Hematopoietic multipotent progenitor cell treated with erythropoietin and hydrocortisone succinate and interleukin-3 and kit ligand, for 8 days (in vitro differentiated cells): Measurements from ENCODE around the gene PPP1R13B.
"Not testable (repeated sequence)": the region's sequence is repeated elsewhere in the genome, so short reads cannot be mapped to it uniquely, and the experiment has no call there.

Experiments
- DNase-seq: peaks from one replicate; pipeline ENCODE4 v3.0.0-alpha.2; 2015

Gene PPP1R13B

DNA sequence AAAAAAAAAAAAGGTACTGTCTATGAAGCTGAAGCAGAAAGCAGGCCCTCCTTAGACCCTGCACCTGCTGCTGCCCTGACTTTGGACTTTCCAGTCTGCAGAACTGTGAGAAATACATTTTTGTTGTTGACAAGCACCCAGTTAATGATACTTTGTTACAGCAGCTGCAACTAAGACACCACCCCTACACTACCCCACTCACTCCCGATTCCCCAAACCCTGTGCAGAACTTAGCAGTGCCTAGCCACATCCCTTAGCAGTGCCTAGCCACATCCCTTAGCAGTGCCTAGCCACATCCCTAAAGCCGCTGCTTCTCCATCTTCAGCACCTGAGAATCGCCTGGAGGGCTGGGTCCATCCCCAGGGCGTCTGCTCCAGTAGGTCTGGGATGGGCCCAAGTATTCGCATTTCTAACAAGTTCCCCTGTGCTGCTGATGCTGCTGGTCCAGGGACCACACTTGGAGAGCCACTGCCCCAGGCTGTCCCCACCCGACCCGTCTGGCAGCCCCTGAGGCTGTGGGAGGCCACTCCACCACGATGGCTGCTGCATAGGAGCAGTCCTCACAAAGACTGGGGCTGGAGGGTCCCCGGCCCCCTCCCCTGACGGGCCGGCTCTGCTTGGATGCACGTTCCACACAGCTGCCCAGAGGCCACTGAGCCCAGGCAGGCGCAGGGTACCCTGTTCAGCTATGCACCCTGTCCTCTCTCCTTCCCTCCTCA is 10.8 kb upstream of the PPP1R13B start:
- no peak for DNase-seq

DNA sequence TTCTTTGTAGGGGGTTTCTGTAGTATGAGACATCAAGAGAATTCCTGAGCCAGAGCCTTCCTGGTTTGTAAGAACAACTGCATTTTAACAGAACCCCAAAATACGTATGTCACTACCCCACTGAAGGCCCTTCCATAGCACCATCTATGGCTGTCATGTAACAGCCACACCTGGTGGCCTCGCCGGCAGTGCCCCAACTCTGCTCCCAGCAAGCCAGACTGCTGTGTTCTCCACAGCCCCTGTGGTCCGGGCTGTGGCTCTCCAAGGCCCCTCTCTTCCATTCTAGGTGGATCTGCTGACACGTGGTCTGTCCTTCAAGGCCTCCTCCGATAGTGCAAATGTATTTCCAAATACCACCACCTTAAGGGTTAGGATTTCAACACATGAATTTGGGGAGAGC is 9.9 kb upstream of the PPP1R13B start:
- no peak for DNase-seq

DNA sequence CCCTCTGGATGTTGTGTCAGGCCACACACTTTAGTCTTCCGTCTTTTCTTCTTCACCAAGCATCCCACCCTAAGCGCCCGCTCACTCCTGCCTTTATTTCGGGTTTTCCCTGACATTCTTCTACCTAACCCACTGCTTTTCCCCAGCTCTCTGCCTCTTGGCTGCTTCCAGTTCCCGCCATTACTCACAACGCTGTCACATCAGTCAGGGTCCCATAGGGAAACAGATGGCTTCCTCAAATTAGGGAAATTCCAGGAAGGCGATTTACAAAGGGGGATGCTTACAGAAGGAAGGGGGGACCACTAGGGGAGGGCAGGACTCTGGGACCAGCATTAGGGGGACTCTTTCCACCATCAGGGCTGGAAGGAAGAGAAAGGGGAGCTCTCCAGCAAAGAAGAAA is 9.2 kb upstream of the PPP1R13B start:
- DNase-seq = no peak

DNA sequence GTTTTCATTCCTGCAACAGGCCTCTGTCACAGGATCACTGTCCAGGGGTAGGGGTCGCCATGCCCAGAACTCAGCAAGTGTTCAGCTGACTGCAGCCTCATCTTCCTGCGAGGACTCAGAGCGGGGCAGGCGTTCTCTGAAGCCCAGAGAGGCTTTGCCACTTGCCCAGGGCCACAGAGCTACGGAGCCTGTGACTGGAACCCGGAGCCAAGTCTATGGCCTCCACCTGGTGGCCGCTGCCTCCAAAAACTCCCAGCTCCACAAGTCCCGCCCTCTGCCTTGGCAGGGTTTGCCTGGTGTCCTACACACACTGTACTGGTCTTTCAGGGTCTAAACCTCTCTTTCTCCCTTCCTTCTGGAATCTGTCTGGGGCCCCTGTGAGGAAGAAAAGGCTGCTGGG is 8.7 kb upstream of the PPP1R13B start:
- no peak for DNase-seq

DNA sequence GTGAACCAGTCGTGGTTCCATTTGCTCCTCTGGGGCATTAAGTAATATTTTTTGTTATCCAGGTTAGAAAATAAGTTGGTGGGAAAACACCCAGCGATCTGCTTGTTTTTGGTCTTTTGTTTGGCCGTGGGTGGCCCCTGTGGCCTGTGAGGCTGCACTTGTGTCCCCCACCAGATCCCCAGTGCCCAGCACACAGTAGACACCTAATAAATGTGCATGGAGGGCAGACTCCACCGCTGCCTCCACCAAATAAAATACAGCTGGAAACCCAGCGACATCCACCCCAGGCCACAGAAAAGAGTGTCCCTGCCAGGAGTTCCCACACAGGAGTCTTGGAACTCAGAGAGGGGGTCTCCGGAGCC is 8.3 kb upstream of the PPP1R13B start:
- no peak for DNase-seq

DNA sequence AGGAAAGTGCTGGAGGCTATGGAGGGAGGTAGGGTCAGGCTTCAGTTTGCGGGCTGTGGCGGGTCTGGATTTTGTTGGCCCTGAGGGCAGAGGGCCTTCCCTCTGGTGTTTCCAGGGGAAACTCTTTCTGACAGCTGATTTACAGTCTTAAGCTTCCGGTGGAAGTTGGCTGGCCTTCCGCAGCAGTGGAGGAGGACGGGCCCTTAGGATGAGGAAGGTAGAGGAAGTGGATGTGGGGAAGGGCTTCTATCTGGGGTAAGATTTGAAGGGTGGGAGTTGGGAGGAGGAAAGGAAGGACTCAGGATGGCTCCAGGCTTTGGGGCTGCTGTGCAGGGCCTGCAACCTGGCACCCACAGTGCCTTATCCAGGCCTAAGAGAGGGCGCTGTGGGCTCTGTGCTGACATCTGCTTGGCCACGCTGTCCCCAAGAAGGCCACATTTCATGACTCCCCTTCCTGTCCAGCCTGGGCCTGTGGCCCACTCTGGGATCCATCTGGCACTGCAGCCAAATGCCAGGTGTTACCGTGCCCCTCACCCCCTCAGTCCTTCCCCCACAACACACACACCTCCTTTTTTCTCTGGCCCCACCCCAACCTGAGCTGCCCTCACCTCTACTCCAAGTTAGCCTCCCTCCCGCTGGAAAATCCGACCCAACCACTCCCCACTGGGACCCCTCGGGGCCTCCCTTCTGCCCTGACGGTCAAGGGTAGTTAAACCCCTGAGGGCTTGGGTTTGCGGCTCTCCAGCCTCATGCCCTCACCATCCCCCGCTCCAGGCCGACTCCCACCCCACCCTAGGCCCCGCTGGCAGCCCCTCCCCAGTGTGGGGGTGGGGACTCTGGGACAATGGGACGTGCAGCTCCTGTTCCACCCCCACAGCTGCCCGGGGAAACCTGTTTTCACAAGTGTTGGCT is 7.7 kb upstream of the PPP1R13B start:
- no peak for DNase-seq

DNA sequence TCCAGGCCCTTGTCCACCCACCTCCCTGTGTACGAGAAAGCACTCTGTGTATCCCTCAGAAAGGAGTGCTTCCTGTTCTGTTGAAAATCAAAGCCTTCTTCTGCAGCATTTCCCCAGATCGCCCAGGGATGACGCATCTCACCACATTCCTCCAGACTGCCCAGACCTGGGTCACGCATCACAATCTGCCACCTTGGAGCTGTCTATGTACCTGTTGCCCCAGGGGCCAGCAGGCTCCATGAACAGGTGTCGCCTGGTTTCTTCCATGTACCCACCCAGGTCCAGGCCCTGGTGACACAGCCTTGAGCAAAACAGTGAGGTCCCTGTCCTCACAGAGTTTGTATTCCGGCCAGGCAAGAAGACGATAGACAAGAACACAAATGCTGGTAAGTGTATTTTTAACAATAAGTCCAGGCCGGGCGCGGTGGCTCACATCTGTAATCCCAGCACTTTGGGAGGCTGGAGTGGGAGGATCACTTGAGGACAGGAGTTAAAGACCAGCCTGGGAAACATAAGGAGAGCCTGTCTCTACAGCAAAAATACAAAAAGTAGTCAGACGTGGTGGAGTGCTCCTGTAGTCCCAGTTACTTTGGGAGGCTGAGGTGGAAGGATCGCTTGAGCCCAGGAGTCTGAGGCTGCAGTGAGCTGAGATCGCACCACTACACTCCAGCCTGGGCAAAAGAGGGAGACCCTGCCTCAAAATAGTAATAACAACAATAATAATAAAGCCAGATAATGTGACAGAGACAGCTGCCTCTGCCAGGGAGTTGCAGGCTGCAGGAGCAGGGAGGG is 6.8 kb upstream of the PPP1R13B start:
- DNase-seq = no peak

DNA sequence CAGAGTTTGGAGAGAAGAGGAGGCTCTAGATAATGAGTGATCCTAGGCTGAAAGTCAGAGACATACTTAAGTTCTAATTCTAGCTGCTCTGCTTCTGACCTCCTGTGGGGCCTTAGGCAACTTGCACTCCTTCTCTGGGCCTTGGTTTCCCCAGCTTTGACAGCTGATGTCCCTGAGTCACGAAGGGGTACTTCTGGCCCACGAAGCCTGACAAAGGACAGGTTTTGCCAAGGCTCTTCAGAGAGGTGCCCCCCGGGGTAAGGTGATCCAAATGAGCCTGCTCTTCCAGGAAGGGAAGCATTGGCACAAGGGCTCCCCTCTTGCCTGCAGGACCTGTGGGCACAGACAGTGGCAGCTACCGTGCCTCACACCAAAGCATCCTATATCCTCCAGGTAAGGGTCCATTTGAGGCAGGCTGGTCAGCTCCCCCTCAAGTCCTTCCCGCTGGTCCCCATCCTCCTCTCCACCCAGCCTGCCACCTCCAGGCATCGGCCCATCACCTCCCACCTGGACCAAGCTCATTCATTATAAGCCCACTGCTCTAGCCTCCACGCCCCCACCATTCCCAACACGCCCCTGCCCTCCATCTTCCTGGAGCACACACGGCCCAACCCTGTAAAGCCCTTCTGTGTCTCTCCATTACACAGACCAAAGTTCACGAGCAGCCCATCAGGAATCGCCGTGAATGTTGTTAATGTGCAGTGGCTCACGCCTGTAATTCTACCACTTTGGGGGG is 1.9 kb upstream of the PPP1R13B start:
- no peak for DNase-seq

DNA sequence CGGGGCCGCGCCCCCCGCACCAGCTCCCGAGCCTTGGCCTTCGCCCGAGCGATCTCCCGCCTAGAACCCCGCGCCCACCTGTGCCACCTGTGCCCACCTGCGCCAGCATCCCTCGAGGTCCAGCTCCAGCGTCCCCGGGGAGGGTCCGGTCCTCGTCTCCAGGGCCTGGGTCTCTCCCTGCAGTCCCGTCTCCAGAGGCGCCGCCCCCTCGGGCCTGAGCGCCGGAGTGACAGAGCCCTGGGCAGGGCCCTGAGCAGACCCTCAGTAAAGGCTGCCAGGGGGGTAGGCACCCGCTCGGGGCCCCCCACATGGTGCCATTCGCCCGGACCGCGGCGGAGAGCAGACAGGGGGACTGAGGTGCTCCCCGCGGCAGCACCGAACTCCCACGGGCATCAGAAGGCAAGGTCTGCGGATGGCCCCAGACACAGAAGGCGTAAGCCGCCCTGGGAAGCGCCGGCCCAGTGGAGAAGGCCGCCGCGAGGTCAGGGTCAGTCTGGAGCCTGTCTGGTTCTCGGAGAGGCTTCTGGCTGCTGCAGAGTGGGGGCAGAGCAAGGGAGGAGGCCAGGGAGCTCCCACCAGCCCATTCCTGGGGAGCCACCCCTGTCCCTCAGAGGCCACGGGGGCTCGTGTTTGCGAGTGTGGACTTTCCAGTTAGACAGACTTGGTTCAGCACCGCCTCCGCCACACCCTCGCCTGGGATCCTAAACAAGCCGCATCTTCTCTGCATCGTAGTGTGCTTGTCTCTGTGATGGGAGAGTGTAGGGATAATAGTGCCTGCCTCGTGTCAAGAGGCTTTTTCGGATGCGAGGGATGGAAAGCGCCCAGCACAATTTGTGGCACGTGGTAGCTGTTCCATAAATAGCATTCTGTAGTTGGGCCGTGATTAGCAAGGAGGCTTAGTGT is 1.1 kb upstream of the PPP1R13B start:
- DNase-seq = no peak

DNA sequence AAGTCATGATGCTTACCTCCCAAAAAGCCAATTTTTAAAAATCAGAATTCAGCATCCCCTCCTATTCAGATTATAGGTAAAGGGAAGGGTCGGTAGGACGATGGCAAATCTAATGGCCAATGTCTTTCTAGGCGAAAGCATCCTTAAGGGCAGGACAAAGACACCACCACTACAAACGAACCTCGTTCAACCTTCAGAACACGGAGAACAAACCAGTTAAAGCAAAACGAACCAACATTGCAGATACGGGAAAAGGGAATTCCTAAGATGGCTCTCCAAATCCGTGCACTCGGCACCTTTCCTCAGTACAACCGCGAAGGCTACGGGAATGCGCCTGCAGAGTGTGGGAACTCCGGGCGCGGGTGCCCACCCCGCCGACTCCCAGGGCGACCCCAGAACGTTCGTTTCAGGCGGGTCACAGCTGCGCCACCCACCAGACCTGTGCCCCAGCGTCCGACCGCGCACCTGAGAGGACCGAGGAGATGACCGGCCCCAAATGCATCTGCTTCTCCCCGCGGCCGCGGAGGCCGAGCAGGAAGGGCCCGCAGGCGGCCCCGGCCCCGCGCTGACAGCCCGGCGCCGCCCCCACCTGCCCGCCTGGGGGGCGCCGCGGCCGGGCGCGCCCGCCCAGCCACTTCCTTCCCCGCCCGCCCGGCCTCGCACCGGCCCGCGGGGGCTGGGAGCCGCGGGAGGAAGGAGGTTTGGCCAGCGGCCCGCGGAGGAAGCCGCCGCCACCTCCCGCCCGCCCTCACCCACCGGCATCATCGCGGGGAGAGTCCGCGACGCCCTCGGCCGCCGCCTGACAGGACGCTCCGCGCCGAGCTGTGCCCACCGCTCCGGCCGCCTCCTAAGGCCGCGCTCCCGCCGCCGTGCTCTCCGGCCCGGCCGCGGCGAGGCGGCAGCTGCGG is 578 bp downstream of the PPP1R13B start:
- DNase-seq = no peak

DNA sequence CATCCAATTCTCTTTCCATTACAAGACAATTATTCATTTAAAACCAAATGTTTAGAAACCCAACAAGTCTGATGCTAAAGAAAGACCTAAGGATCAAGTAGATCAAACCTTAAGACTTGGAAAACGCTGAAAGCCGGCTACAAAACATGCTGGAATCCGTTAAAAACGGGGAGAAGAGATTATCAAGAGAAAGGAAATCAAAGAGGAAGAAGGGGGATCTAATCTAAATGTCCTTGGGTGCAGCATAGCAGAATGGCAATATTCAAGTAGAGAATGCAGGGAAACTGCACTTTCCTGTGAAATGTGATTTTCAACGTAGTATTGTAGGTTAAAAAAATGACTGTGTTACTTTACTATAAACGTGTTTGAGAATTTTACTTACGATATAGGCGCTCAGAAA is 1.3 kb downstream of the PPP1R13B start:
- DNase-seq = no peak

DNA sequence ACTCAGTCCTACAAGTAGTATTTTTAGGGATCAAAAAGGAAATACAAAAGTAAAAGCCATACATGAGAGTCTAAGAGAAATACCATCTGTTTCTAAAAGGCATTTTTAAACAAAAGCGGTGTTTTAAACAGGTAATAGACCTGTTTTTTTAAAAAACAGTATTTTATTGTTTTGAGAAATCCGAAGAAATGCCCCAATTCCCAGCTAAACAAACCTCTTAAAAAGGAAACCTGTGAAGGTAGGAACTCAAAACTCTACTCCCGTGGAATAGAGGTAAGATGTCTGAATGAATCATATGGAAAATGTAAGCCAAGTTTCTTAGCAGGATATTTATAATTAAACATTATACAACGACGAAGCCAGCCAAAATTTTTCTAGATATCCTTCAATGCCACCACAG is 2.0 kb downstream of the PPP1R13B start:
- no peak for DNase-seq

DNA sequence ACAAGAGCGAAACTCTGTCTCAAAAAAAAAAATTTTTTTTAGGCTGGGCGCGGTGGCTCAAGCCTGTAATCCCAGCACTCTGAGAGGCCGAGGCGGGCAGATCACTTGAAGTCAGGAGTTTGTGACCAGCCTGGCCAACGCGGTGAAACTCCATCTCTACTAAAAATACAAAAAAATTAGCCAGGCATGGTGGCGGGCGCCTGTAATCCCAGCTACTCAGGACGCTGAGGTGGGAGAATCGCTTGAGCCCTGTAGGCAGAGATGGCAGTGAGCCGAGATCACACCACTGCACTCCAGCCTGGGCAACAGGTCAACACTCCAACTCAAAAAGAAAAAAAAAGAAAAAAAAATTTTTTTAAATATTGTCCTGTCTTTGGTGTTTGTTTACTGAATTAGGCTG is 6.1 kb downstream of the PPP1R13B start:
- not testable (repeated sequence) for DNase-seq

DNA sequence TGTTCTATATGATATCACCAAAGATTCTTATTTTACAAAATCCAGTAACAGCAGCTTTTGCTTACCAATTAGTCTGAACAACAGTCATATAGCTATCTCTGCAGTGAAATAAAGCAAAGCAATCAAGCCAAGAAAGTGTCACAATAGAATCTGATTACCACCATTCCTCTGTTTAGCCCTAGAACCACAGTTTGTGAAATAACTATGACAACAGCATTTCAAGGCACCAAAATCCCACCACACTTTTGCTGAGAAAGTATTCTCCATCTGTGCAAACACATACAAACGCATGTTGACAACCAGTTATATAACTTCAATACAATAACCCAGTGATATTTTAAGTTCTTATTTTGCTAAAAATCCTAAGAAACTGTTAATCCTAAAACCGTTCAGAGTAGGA is 7.4 kb downstream of the PPP1R13B start:
- DNase-seq = no peak

DNA sequence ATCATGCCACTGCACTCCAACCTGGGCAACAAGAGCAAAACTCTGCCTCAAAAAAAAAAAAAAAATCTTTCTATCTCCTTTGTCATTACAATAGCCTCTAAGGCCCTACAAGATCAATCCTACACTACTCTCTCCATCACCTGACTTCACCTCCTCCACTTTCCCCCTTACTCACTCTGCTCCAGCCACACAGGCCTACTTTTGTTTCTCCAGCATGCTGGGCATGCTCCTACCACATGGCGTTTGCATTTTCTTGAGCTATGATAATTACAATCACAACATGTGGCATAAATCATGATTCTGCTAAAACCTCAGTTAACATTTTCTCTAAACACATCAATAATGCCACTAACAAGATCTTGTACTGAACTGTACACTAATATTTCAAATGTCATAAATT is 7.8 kb downstream of the PPP1R13B start:
- no peak for DNase-seq

DNA sequence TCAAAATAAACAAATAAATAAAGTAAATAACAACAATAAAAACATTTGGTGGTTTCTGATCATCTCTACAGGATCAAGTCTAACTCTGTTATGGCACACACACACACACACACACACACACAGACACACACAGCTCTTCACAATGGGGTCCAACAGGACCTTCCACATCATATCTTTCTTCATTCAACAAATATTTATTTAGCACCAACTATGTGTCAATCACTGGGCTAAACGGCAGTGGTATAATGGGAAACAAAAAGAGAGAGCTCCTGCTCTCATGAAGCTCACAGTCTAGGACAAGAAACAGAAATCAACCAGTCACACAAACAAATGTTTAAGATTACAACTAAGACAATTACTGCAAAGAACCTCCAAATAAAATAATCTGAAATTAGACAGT is 9.3 kb downstream of the PPP1R13B start:
- DNase-seq = no peak

DNA sequence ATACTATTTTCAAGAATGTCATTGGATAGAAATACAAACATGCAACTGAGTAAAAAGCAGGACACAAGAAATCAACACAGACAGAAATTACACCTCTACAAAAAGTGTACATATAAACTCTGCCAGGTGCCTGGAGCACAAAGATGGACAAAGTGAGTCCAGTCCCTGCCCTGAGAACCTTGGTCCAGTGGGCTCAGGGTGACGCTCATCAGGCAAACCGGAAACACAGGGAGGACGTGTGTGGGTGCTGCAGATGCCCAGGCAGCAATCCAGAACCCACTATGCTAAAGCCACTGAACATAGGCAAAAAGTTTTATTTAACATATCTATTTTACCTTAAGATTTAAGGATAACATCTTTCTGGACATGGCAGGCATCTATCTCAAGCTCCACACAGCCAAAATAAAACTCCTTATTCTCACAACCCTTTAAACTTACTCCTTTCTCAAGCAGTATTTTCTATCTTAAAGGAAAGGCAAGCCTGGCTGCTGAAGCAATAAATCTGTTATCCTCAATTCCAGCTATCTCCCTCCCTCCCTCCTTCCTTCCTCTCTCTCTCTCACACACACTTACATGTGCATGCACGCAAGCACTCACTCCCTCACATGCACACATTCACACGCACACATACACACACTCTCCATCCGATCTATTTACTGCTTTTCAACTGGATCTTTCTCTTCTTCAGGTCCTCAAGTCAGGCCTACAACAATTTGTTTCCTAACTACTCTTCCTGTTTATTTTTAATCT is 10.2 kb downstream of the PPP1R13B start:
- no peak for DNase-seq

DNA sequence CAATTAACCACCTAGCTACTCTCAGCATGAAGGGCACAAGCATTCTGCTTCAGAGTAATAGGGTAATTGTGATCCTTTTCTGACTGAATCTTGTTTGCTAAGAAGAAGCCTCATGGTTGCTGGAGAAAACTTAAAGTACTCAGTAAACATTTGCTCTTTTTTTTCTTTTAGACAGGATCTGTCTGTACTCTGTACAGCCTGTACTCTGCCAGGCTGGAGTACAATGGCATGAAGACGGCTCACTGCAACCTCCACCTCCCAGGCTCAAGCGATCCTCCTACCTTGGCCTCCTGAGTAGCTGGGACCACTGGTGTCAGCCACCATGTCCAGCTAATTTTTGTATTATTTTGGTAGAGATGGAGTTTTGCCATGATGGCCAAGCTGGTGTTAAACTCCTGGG is 12.4 kb downstream of the PPP1R13B start:
- DNase-seq = no peak

DNA sequence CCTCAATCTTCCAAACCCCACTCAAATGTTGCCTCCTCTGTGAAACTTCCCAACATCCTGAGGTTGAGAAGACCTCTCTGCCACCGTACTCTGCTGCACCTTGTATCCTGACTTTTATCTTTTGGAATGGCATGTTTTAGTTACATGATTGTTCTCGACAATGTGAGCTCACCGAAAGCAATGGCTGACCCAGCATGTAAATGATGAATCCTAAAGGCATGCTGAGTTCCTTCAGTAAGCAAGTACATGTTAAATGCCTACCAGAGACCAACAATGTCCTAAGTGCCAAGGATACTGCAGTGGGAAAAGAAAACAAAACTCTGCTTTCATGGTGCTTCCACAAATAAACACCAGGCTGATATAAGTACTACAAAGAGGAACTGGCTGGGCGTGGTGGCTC is 13.7 kb downstream of the PPP1R13B start:
- DNase-seq = no peak

DNA sequence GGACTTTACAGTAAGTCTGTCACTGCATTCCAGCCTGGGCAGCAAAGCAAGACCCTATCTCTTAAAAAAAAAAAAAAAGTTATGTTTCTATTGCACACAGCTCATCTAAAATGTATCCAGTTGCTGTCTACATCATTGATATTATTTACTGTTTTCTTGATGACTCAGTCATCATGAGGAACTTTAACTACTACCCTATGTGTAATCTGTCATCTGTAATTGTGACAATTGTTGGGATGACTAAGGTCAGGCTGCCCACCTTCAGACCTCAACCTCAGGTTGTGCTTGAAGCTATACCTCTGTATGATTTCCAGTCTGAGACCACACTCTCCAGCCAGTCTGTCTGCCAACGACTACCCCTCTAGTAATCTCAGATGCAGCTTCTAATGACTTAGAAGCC is 15.3 kb downstream of the PPP1R13B start:
- no peak for DNase-seq
